A549 (cell line): ENCODE data around the gene SLC39A2.
"Not testable (repeated sequence)": the region's sequence is repeated elsewhere in the genome, so short reads cannot be mapped to it uniquely, and the experiment has no call there.

Experiments used
- BCL3 ChIP-seq: fragments of >200 bp; sonication (Bioruptor Twin); formaldehyde crosslinking; IDR thresholded peaks from 3 replicates; pipeline ENCODE4 v1.6.1; 2016
- CTCF ChIP-seq: fragments of >200 bp; sonication (Bioruptor Twin); formaldehyde crosslinking; IDR thresholded peaks from 3 replicates; pipeline ENCODE4 v1.5.1; 2016
- ESRRA ChIP-seq: fragments of 150-350 bp; IDR thresholded peaks from 2 replicates; pipeline ENCODE4 v1.6.1; 2014; ENCODE audit warnings: mild to moderate bottlenecking, low read length, borderline replicate concordance
- HDAC2 ChIP-seq: fragments of 200-600 bp; sonication (generic); IDR thresholded peaks from 2 replicates; pipeline ENCODE4 v1.6.1; 2016
- POLR2A ChIP-seq: IDR thresholded peaks from 2 replicates; pipeline ENCODE4 v1.6.1; 2012; ENCODE audit warnings: mild to moderate bottlenecking, low read length
- RARB ChIP-seq: fragments of 250-450 bp; sonication (Bioruptor Pico); IDR thresholded peaks from 2 replicates; pipeline ENCODE4 v1.8.0; 2021; ENCODE audit warnings: mild to moderate bottlenecking, moderate library complexity
- RFX5 ChIP-seq: fragments of 450-650 bp; IDR thresholded peaks from 2 replicates; pipeline ENCODE4 v1.7.1; 2014; ENCODE audit warnings: antibody characterized with exemption, mild to moderate bottlenecking, moderate library complexity
- TF ChIP-seq, protein P1 (sequence below): fragments of 450-650 bp; IDR thresholded peaks from 2 replicates; pipeline ENCODE4 v1.6.1; 2014; ENCODE audit warnings: antibody characterized with exemption

DNA sequence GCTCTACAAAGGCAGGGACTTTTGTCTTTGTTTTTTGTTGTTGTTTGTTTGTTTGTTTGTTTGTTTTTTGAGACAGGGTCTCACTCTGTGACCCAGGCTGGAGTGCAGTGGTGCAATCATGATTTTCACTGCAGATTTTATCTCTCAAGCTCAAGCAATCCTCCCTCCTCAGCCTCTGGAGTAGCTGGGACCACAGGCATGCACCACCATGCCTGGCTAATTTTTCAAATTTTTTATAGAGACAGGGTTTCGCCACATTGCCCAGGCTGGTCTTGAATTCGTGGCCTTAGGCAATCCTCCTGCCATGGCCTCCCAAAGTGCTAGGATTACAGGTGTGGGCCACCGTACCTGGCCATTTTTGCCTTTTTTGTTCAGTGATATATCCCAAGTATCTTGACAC, 41.8 kb downstream of the SLC39A2 start:
- TF ChIP-seq BCL3; RFX5; POLR2A; ESRRA; HDAC2; CTCF; RARB (CRISPR knock-in tag): not testable (repeated sequence)
- TF ChIP-seq, protein P1, sequence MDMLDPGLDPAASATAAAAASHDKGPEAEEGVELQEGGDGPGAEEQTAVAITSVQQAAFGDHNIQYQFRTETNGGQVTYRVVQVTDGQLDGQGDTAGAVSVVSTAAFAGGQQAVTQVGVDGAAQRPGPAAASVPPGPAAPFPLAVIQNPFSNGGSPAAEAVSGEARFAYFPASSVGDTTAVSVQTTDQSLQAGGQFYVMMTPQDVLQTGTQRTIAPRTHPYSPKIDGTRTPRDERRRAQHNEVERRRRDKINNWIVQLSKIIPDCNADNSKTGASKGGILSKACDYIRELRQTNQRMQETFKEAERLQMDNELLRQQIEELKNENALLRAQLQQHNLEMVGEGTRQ, result not testable (repeated sequence)
